Karpas-422 (cell line): Measurements from ENCODE around the gene DOCK7. TPM values are rescaled to one million over a fixed set of nuclear protein-coding genes. Genes with fewer than 3 reads are reported as not detected.

Experiments used
- small RNA-seq: library from RNA; depleted of rRNA; stranded (forward); fragments of <200 nt; gene quantifications from one replicate; pipeline ENCODE3, GENCODE V24; 2014
- total RNA-seq: library from RNA; depleted of rRNA; stranded (reverse); fragments of >200 nt; shearing (Covaris generic); gene quantifications from 2 replicates; pipeline ENCODE4 v1.2.3, GENCODE V29; 2014; ENCODE audit warnings: low replicate concordance; rRNA removed

Gene DOCK7
- total RNA-seq, 1 experiment from 2014 or later, result 0.11 TPM

Small RNAs within 50 kb of the gene (small RNA-seq; reads per million reads assigned to genes)
- gene AL451044.1, result not detected

Other genes with a start within 250 kb of the DOCK7 start
- not detected in 2 replicates for gene ANGPTL3, start 90.9 kb downstream of the DOCK7 start, total RNA-seq
- gene ATG4C, start 95.7 kb upstream of the DOCK7 start, total RNA-seq, result 10.5 and 18.6 TPM in 2 replicates